Neural cell (in vitro differentiated cells): ENCODE measurements around the gene SDC3. TPM values are rescaled to one million over a fixed set of nuclear protein-coding genes. Genes with fewer than 3 reads are reported as not detected.

Experiments
- H2AFZ ChIP-seq: fragments of 200-600, 300-800 bp; sonication (generic), shearing (Covaris generic); 2 replicates; pipeline ENCODE4 v1.6.0; 2014; ENCODE audit warnings: low read depth, mild to moderate bottlenecking, antibody characterized with exemption, low read length, moderate library complexity
- H3F3A ChIP-seq: fragments of 200-600 bp; shearing (Covaris generic); 2 replicates; pipeline ENCODE4 v1.6.1; 2016; ENCODE audit warnings: mild to moderate bottlenecking, moderate library complexity, mixed read lengths, antibody characterized with exemption, low read length; ENCODE audit not compliant: insufficient read depth, poor library complexity, severe bottlenecking
- H3K27ac ChIP-seq: fragments of 200-600, 300-800 bp; sonication (generic), shearing (Covaris generic); 2 replicates; pipeline ENCODE4 v1.5.1; 2014; ENCODE audit warnings: mild to moderate bottlenecking, low read length, moderate library complexity
- H3K27me3 ChIP-seq: fragments of 300-800, 200-600 bp; sonication (generic), shearing (Covaris generic); 2 replicates; pipeline ENCODE4 v1.6.0; 2014; ENCODE audit warnings: mild to moderate bottlenecking, low read depth, low read length, moderate library complexity; ENCODE audit not compliant: insufficient read depth
- H3K36me3 ChIP-seq: fragments of 300-800, 200-600 bp; sonication (generic), shearing (Covaris generic); 2 replicates; pipeline ENCODE4 v1.5.1; 2014; ENCODE audit warnings: mild to moderate bottlenecking, antibody characterized with exemption, low read length, moderate library complexity; ENCODE audit not compliant: insufficient read depth
- H3K4me2 ChIP-seq: fragments of 300-800, 200-600 bp; sonication (generic), shearing (Covaris generic); 2 replicates; pipeline ENCODE4 v1.6.0; 2014; ENCODE audit warnings: mild to moderate bottlenecking, low read length
- H3K4me3 ChIP-seq: fragments of 300-800, 200-600 bp; sonication (generic), shearing (Covaris generic); 2 replicates; pipeline ENCODE4 v1.5.1; 2014; ENCODE audit warnings: mild to moderate bottlenecking, low read length, moderate library complexity
- H3K79me2 ChIP-seq: fragments of 200-600 bp; shearing (Covaris generic); replicated peaks from 2 replicates; pipeline ENCODE4 v1.6.0; 2014; ENCODE audit warnings: mild to moderate bottlenecking, low read length, moderate library complexity; ENCODE audit not compliant: insufficient read depth
- H3K9ac ChIP-seq: fragments of 300-800, 200-600 bp; sonication (generic), shearing (Covaris generic); 2 replicates; pipeline ENCODE4 v1.6.1; 2016; ENCODE audit warnings: mild to moderate bottlenecking, low read length, mixed read lengths
- H3K9me2 ChIP-seq: fragments of 200-600 bp; shearing (Covaris generic); 2 replicates; pipeline ENCODE4 v1.6.1; 2016; ENCODE audit warnings: mild to moderate bottlenecking, low read length, mixed read lengths; ENCODE audit not compliant: insufficient read depth
- H3K9me3 ChIP-seq: fragments of 200-600, 300-800 bp; sonication (generic), shearing (Covaris generic); 2 replicates; pipeline ENCODE4 v1.6.1; 2016; ENCODE audit warnings: mild to moderate bottlenecking, mixed run types, low read length, moderate library complexity, mixed read lengths
- H4K20me1 ChIP-seq: fragments of 200-600 bp; shearing (Covaris generic); 2 replicates; pipeline ENCODE4 v1.6.1; 2016; ENCODE audit warnings: mild to moderate bottlenecking, mixed run types; ENCODE audit not compliant: insufficient read depth
- CTCF ChIP-seq: fragments of 450-650 bp; IDR thresholded peaks from 2 replicates; pipeline ENCODE4 v1.5.1; 2014; ENCODE audit warnings: antibody characterized with exemption, mild to moderate bottlenecking, moderate library complexity; ENCODE audit not compliant: poor library complexity, severe bottlenecking
- EP300 ChIP-seq: fragments of 450-650 bp; conservative IDR thresholded peaks from 2 replicates; pipeline ENCODE4 v1.6.1; 2014; ENCODE audit warnings: antibody characterized with exemption, mild to moderate bottlenecking, moderate library complexity; ENCODE audit not compliant: poor library complexity, severe bottlenecking
- EZH2 ChIP-seq: fragments of 200-600, 300-800 bp; shearing (Covaris generic), sonication (generic); IDR thresholded peaks from 2 replicates; pipeline ENCODE4 v1.6.1; 2014; ENCODE audit warnings: antibody characterized with exemption, low read length, borderline replicate concordance, mild to moderate bottlenecking; ENCODE audit not compliant: insufficient read depth, poor library complexity, severe bottlenecking
- MXI1 ChIP-seq: fragments of 450-650 bp; conservative IDR thresholded peaks from 2 replicates; pipeline ENCODE4 v1.6.1; 2014; ENCODE audit warnings: antibody characterized with exemption, mild to moderate bottlenecking; ENCODE audit not compliant: poor library complexity, severe bottlenecking
- POLR2AphosphoS5 ChIP-seq: IDR thresholded peaks from 2 replicates; pipeline ENCODE4 v1.6.1; 2012
- RAD21 ChIP-seq: fragments of 450-650 bp; conservative IDR thresholded peaks from 2 replicates; pipeline ENCODE4 v1.6.1; 2014; ENCODE audit warnings: antibody characterized with exemption, mild to moderate bottlenecking, moderate library complexity
- REST ChIP-seq: IDR thresholded peaks from 2 replicates; pipeline ENCODE4 v1.6.1; 2012; ENCODE audit warnings: borderline replicate concordance
- SMC3 ChIP-seq: fragments of 450-650 bp; conservative IDR thresholded peaks from 2 replicates; pipeline ENCODE4 v1.6.1; 2014; ENCODE audit warnings: antibody characterized with exemption, mild to moderate bottlenecking, moderate library complexity; ENCODE audit not compliant: poor library complexity
- TAF1 ChIP-seq: IDR thresholded peaks from 2 replicates; pipeline ENCODE4 v1.6.1; 2012; ENCODE audit warnings: low read depth
- polyA plus RNA-seq: library from polyadenylated mRNA; depleted of rRNA; stranded (reverse); fragments of >200 nt; gene quantifications from 2 replicates; pipeline ENCODE4 v1.2.3, GENCODE V29; 2014

The SDC3 gene
- polyA plus RNA-seq, 1 donor from 2014 or later: 55.2 TPM

- no peaks in the 10 kb centered on the region for H3K9me3 ChIP-seq
- no peaks in the 10 kb centered on the region for H3K79me2 ChIP-seq
- no peak overlapping the region for H3K27ac ChIP-seq
- no peak overlapping the region for H3K9ac ChIP-seq
- H3F3A ChIP-seq: no peaks in the 10 kb centered on the region
- no peak overlapping the region for H3K4me3 ChIP-seq
- no peaks in the 10 kb centered on the region for H4K20me1 ChIP-seq
- no peak overlapping the region for H2AFZ ChIP-seq
- H3K9me2 ChIP-seq: no peaks in the 10 kb centered on the region
- H3K27me3 ChIP-seq: no peaks in the 10 kb centered on the region
- H3K36me3 ChIP-seq: no peaks in the 10 kb centered on the region
- H3K4me2 ChIP-seq: no peak overlapping the region
- TF ChIP-seq EZH2: no peak
- no peak for TF ChIP-seq SMC3
- no peak for TF ChIP-seq POLR2AphosphoS5
- no peak for TF ChIP-seq MXI1
- no peak for TF ChIP-seq TAF1
- no peak for TF ChIP-seq RAD21
- TF ChIP-seq EP300: no peak
- TF ChIP-seq CTCF: no peak
- no peak for TF ChIP-seq REST
Measured at GRCh38 chr1:30857062-30857461, 51.5 kb downstream of the SDC3 start.

GRCh38 chr1:30856260-30856790 lies 52.2 kb downstream of the SDC3 start:
- no peaks in the 10 kb centered on the region for H3K27me3 ChIP-seq
- peak overlapping the region; percentile 42 for H3K27ac ChIP-seq
- H3F3A ChIP-seq: no peaks in the 10 kb centered on the region
- H3K9ac ChIP-seq: peak overlapping the region; percentile 36
- H2AFZ ChIP-seq: no peak overlapping the region
- H3K9me2 ChIP-seq: no peaks in the 10 kb centered on the region
- no peak overlapping the region for H3K4me2 ChIP-seq
- no peaks in the 10 kb centered on the region for H3K36me3 ChIP-seq
- no peaks in the 10 kb centered on the region for H3K79me2 ChIP-seq
- H4K20me1 ChIP-seq: no peaks in the 10 kb centered on the region
- H3K4me3 ChIP-seq: peak overlapping the region; percentile 32
- H3K9me3 ChIP-seq: no peaks in the 10 kb centered on the region
- TF ChIP-seq CTCF: peak; percentile 28
- peak; percentile 57 for TF ChIP-seq POLR2AphosphoS5
- TF ChIP-seq RAD21: peak; percentile 11
- TF ChIP-seq SMC3: peak; percentile 28
- no peak for TF ChIP-seq EP300
- TF ChIP-seq REST: no peak
- no peak for TF ChIP-seq TAF1
- TF ChIP-seq EZH2: no peak
- no peak for TF ChIP-seq MXI1
